HepG2 (cell line): ENCODE data around the gene PDILT. TPM values are rescaled to one million over a fixed set of nuclear protein-coding genes. Genes with fewer than 3 reads are reported as not detected.

Experiments
- FIP1L1 ChIP-seq: fragments of 200-400 bp; formaldehyde crosslinking; IDR thresholded peaks from 2 replicates; pipeline ENCODE4 v1.6.1; 2018; ENCODE audit warnings: low read depth, mild to moderate bottlenecking, low read length, moderate library complexity, borderline replicate concordance; ENCODE audit not compliant: insufficient read depth
- HNRNPK ChIP-seq: fragments of 200-400 bp; formaldehyde crosslinking; IDR thresholded peaks from 2 replicates; pipeline ENCODE4 v1.6.1; 2018; ENCODE audit warnings: low read length, low read depth, moderate library complexity, mild to moderate bottlenecking; ENCODE audit not compliant: poor library complexity, severe bottlenecking
- LBX2 ChIP-seq: sonication (generic); formaldehyde crosslinking; IDR thresholded peaks from 2 replicates; pipeline ENCODE4 v1.5.0; 2020; ENCODE audit warnings: missing genetic modification reagents, mild to moderate bottlenecking, borderline replicate concordance
- MED8 ChIP-seq: sonication (generic); formaldehyde crosslinking; IDR thresholded peaks from 2 replicates; pipeline ENCODE4 v1.8.1; 2023; ENCODE audit warnings: mild to moderate bottlenecking, missing genetic modification reagents; ENCODE audit not compliant: insufficient replicate concordance
- NFKBIZ ChIP-seq: IDR thresholded peaks from 2 replicates; pipeline ENCODE4 v1.6.1; 2018; ENCODE audit warnings: missing genetic modification reagents, missing compliant biosample characterization
- NR2C2 ChIP-seq: sonication (generic); formaldehyde crosslinking; IDR thresholded peaks from 2 replicates; pipeline ENCODE4 v1.4.0; 2020; ENCODE audit warnings: missing genetic modification reagents, mild to moderate bottlenecking, moderate library complexity, borderline replicate concordance
- PHF21A ChIP-seq: sonication (generic); formaldehyde crosslinking; IDR thresholded peaks from 2 replicates; pipeline ENCODE4 v1.5.0; 2020; ENCODE audit warnings: mild to moderate bottlenecking, missing genetic modification reagents
- SIX4 ChIP-seq: sonication (generic); formaldehyde crosslinking; IDR thresholded peaks from 2 replicates; pipeline ENCODE4 v1.4.0; 2020; ENCODE audit warnings: missing genetic modification reagents
- SPEN ChIP-seq: sonication (generic); formaldehyde crosslinking; IDR thresholded peaks from 2 replicates; pipeline ENCODE4 v1.5.1; 2020; ENCODE audit warnings: low read depth, mild to moderate bottlenecking, missing genetic modification reagents
- TCF12 ChIP-seq, 2 experiments: fragments of 450-650 bp in 1 of 2; sonication (generic) in 1 of 2; formaldehyde crosslinking in 1 of 2; IDR thresholded peaks; 2 replicates each; pipeline versions ENCODE4 v1.6.1 to v1.8.0; 2017 to 2022; ENCODE audit warnings: antibody characterized with exemption in 1 of 2, mild to moderate bottlenecking in 1 of 2, missing genetic modification reagents in 1 of 2, moderate library complexity in 1 of 2
- TFAP4 ChIP-seq: sonication (generic); IDR thresholded peaks from 2 replicates; pipeline ENCODE4 v1.6.1; 2016; ENCODE audit warnings: low read depth, borderline replicate concordance
- ZBTB21 ChIP-seq: sonication (generic); formaldehyde crosslinking; IDR thresholded peaks from 2 replicates; pipeline ENCODE4 v1.4.0; 2020; ENCODE audit warnings: missing genetic modification reagents
- ZNF224 ChIP-seq: sonication (generic); formaldehyde crosslinking; IDR thresholded peaks from 2 replicates; pipeline ENCODE4 v1.5.0; 2020; ENCODE audit warnings: mild to moderate bottlenecking, missing genetic modification reagents
- ZNF251 ChIP-seq: sonication (generic); formaldehyde crosslinking; IDR thresholded peaks from 2 replicates; pipeline ENCODE4 v1.9.0; 2021; ENCODE audit warnings: mild to moderate bottlenecking, missing genetic modification reagents
- ZSCAN29 ChIP-seq: sonication (generic); formaldehyde crosslinking; conservative IDR thresholded peaks from 2 replicates; pipeline ENCODE4 v1.4.0; 2020; ENCODE audit warnings: mild to moderate bottlenecking, missing genetic modification reagents
- polyA plus RNA-seq, 8 experiments: library from polyadenylated mRNA; depleted of rRNA in 3 of 8; stranded (reverse) in 7 of 8; unstranded in 1 of 8; fragments of >200 nt; fragmentation: Illumina TruSeq in 4 of 8; extraction: Trizol in 4 of 8; gene quantifications; 2 replicates each; pipeline versions ENCODE4 v1.2.1 to v1.2.3, GENCODE V29; 2011 to 2016; ENCODE audit warnings: low read depth in 4 of 8, missing spikeins in 1 of 8, mixed read lengths in 1 of 8; ENCODE audit not compliant: insufficient read depth in 1 of 8
- total RNA-seq, 5 experiments: library from RNA; depleted of rRNA; stranded (reverse); fragments of >200 nt; fragmentation: Illumina TruSeq; extraction: Trizol; gene quantifications; 2 replicates each; pipeline ENCODE4 v1.2.3, GENCODE V29; 2016; ENCODE audit warnings: low read depth in 1 of 5
- TF ChIP-seq, protein P1 (sequence below): sonication (generic); formaldehyde crosslinking; IDR thresholded peaks from 2 replicates; pipeline ENCODE4 v1.4.0; 2020; ENCODE audit warnings: mild to moderate bottlenecking, missing genetic modification reagents
- TF ChIP-seq, protein P2 (sequence below): sonication (generic); formaldehyde crosslinking; IDR thresholded peaks from 2 replicates; pipeline ENCODE4 v1.8.0; 2022; ENCODE audit warnings: missing genetic modification reagents, low read depth, mild to moderate bottlenecking, borderline replicate concordance

Gene PDILT
- total and polyA plus RNA-seq, 2 of the 13 experiments (the other 11 are each of a cell fraction or from before 2014, with no cell fraction given): not detected

DNA sequence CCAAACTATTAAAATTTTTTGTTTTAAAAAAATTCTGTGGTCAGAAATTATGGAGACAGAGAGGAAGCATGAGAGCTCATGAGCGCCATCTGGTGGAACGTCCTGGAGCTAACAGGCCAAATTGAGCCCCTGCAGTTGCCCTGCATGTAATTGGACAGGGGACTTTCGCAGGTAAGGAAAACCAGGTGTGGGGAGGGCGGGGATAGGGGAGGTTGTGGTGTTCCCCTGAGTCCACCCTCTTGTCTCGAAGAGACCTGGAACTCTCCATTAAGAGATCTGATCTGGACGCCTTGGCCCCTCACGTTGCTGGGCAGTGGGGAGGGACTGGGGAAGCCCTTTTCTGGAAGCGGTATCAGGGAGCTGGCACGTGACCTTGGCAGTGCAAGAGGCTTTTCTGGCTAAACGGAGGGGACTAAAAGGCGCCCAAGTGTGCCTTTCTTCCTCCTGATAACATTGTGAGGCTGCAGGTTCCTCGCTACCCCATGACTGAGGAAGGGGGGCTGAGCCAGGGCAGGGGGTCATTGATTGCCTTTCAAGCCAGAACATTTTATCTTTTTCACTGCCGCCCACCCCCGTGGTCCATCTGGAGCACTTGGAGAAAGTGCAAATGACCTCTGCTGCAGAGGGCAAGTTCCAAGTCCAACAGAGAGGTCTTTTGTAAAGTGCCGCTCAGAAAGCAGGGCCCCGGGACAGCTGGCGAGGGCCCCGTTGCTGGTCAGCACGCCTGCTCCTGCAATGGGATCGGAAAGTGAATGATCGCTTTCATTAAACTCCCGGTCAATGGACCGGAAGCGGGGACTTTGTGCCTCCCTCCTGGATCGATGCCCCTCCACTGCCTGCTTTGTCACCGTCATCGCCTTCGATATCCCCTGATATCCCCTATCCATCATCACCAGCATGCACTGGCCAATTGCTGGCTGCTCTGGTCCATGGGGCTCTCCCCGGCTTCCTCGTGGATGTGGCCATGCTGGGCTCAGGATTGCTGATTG, 18.4 kb downstream of the PDILT start (continued):
- TF ChIP-seq PHF21A (CRISPR knock-in tag): peak; percentile 42; the same call in 1 of the 2 replicates
- no peak for TF ChIP-seq NFKBIZ
- TF ChIP-seq SIX4 (CRISPR knock-in tag): no peak
- TF ChIP-seq ZNF224 (CRISPR knock-in tag): peak; percentile 88; the same call in 1 of the 2 replicates
- peak; percentile 70 for TF ChIP-seq MED8 (CRISPR knock-in tag)
- no peak for TF ChIP-seq SPEN (CRISPR knock-in tag)
- peak; percentile 94 for TF ChIP-seq TFAP4
- TF ChIP-seq ZBTB21 (CRISPR knock-in tag): no peak
- no peak for TF ChIP-seq HNRNPK
- no peak for TF ChIP-seq TCF12 (IDR thresholded peaks at IDR 0.05)
- peak; percentile 92; the same call in 1 of the 2 replicates for TF ChIP-seq TCF12 (CRISPR knock-in tag; IDR thresholded peaks at IDR 0.05)
- TF ChIP-seq, protein P1, sequence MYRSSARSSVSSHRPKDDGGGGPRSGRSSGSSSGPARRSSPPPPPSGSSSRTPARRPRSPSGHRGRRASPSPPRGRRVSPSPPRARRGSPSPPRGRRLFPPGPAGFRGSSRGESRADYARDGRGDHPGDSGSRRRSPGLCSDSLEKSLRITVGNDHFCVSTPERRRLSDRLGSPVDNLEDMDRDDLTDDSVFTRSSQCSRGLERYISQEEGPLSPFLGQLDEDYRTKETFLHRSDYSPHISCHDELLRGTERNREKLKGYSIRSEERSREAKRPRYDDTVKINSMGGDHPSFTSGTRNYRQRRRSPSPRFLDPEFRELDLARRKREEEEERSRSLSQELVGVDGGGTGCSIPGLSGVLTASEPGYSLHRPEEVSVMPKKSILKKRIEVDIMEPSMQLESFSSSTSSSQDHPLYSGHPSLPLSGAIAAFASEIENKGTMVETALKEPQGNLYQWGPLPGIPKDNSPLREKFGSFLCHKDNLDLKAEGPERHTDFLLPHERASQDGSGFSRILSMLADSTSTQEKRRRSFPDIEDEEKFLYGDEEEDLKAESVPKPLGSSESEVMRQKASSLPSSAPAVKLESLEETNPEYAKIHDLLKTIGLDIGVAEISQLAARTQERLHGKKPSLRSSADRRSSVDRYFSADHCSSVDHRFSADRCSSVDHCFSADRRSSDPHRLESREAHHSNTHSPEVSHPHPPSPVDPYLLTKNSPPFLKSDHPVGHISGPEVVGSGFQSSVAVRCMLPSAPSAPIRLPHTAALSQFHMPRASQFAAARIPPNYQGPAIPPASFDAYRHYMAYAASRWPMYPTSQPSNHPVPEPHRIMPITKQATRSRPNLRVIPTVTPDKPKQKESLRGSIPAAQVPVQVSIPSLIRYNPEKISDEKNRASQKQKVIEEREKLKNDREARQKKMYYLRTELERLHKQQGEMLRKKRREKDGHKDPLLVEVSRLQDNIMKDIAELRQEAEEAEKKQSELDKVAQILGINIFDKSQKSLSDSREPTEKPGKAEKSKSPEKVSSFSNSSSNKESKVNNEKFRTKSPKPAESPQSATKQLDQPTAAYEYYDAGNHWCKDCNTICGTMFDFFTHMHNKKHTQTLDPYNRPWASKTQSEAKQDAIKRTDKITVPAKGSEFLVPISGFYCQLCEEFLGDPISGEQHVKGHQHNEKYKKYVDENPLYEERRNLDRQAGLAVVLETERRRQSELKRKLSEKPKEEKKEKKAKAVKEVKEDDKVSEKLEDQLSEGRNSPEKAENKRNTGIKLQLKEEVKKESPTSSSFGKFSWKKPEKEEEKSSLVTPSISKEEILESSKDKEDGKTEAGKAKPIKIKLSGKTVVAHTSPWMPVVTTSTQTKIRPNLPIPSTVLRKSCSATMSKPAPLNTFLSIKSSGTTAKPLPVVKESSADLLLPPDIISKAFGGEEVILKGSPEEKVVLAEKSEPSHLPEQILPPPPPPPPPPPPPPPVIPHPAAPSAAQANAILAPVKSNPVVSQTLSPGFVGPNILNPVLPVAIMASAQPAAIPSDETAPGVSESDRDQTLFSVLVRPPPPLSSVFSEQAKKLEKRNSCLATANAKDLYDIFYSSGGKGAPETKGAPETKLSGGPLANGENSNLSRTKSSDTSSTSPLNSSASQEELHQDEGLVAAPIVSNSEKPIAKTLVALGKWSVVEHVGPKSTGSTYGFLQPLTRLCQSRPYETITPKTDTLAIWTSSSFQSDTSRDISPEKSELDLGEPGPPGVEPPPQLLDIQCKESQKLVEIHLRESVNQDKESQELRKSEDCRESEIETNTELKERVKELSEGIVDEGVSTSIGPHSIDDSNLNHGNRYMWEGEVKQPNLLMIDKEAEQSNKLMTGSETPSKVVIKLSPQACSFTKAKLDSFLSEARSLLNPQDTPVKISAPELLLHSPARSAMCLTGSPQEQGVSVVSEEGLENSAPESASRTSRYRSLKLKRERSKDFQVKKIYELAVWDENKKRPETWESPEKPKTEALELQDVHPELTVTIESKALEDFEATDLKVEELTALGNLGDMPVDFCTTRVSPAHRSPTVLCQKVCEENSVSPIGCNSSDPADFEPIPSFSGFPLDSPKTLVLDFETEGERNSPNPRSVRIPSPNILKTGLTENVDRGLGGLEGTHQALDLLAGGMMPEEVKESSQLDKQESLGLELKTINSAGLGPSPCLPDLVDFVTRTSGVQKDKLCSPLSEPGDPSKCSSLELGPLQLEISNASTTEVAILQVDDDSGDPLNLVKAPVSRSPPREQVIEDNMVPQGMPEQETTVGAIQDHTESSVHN (CRISPR knock-in tag): no peak
- TF ChIP-seq, protein P2, sequence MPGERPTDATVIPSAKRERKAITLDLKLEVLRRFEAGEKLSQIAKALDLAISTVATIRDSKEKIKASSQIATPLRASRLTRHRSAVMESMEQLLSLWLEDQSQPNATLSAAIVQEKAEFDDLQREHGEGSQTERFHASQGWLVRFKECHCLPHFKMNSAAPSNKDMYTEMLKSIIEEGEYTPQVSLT (CRISPR knock-in tag): no peak
- no peak for TF ChIP-seq ZNF251 (CRISPR knock-in tag)
- TF ChIP-seq LBX2: no peak
- TF ChIP-seq ZSCAN29 (CRISPR knock-in tag): peak; percentile 67; the same call in 1 of the 2 replicates
- TF ChIP-seq FIP1L1: no peak
- TF ChIP-seq NR2C2: peak; percentile 76; the same call in 1 of the 2 replicates
